ENCODE measurements around the gene PCSK6.

- TF ChIP-seq EZH2 (IDR thresholded peaks at IDR 0.05; ENCODE audit: borderline replicate concordance, low read depth, low read length, severe bottlenecking) = no peak
- TF ChIP-seq CTCF (IDR thresholded peaks at IDR 0.05; ENCODE audit: borderline replicate concordance, extremely low read depth, low read length, poor library complexity, severe bottlenecking) = no peak
These were observed 130.1 kb downstream of the PCSK6 start for GRCh38 chr15:101359365-101359947.
